ENCODE measurements around the gene VOPP1.

Gene VOPP1

DNA sequence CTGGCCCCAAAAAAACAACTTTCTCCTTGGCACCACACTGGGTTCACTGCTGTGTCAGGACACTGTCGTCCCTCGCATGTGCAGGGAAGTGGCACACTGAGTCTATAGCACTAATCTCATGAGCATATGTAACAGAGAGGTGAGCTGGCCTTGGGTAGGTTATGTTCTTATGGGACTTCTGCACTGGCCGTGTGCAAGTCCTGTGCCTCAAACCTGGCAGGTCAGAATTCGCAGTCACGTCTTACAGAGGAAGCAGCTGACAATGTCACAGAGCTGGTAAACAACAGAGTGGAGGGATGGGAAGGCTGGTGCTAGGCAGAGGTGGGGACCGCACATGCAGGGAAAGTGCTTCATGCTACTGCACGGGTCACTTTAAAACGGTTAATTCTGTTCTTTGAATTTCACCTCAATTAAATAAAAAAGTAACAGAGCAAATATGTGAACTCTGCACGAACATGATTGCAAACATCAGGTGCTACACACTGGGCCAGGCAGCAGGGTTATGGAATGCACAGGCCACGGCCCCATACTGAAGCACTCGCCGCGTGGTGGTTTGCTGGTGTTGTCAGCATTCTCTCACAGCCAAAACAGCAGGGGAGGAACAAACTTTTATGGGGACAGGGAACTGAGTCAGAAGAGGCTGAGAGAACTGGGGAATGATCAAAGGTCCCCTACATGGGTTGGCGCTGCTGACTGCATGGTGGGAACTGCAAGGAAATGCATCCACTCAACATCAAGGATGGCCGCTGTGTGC, 54.2 kb downstream of the VOPP1 start:
- DNase-seq (ENCODE audit: low read depth) = no peak
- no peak overlapping the region for H3K4me3 ChIP-seq (ENCODE audit: low read depth, low read length)
- TF ChIP-seq, protein P1, sequence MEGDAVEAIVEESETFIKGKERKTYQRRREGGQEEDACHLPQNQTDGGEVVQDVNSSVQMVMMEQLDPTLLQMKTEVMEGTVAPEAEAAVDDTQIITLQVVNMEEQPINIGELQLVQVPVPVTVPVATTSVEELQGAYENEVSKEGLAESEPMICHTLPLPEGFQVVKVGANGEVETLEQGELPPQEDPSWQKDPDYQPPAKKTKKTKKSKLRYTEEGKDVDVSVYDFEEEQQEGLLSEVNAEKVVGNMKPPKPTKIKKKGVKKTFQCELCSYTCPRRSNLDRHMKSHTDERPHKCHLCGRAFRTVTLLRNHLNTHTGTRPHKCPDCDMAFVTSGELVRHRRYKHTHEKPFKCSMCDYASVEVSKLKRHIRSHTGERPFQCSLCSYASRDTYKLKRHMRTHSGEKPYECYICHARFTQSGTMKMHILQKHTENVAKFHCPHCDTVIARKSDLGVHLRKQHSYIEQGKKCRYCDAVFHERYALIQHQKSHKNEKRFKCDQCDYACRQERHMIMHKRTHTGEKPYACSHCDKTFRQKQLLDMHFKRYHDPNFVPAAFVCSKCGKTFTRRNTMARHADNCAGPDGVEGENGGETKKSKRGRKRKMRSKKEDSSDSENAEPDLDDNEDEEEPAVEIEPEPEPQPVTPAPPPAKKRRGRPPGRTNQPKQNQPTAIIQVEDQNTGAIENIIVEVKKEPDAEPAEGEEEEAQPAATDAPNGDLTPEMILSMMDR (IDR thresholded peaks at IDR 0.05; ENCODE audit: control insufficient read depth, extremely low read depth, insufficient read depth) = no peak

DNA sequence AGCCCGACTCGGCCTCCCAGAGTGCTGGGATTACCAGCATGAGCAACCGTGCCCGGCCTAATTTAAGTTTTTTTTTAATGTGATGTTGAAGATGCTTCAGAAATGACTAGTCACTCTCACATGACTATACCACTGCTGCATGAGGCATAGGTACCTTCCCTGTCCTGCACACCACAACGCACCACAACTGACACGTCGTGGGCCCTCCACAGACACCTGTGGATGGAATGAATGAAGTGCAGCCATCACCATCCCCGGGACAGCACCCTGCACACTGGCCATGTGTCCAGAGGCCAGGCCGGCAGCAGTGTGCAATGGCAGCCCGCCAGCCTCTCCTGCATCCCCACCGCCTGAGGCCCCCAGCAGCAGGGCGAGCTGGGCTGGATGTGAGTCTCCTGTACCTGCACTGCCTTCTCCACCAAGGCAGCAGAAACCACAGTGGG, 55.1 kb downstream of the VOPP1 start:
- TF ChIP-seq, protein P1 (IDR thresholded peaks at IDR 0.05; ENCODE audit: control insufficient read depth, extremely low read depth, insufficient read depth) = no peak
- H3K4me3 ChIP-seq (ENCODE audit: low read depth, low read length) = no peak overlapping the region
- no peak for DNase-seq (ENCODE audit: low read depth)

DNA sequence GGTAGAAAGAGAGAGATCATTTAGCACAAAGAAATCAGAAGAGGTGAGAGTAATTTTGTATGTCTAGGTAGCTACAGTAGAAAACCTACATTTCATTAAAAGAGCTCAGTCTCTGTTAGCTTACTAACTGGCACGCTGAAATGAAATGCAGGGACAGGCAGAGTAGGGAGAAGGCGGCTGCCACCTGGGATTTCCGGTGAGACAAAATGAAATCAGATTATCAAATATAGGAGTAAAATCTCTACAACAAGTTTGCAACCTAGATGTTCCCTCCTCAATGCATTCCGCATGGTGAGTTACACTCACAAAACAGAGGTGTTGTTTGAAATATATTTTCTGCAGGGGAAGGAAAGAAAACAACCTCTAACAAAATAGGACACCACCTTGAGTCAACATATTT, 55.9 kb downstream of the VOPP1 start:
- TF ChIP-seq, protein P1 (IDR thresholded peaks at IDR 0.05; ENCODE audit: control insufficient read depth, extremely low read depth, insufficient read depth) = no peak
- DNase-seq (ENCODE audit: low read depth) = no peak
- no peak overlapping the region for H3K4me3 ChIP-seq (ENCODE audit: low read depth, low read length)

DNA sequence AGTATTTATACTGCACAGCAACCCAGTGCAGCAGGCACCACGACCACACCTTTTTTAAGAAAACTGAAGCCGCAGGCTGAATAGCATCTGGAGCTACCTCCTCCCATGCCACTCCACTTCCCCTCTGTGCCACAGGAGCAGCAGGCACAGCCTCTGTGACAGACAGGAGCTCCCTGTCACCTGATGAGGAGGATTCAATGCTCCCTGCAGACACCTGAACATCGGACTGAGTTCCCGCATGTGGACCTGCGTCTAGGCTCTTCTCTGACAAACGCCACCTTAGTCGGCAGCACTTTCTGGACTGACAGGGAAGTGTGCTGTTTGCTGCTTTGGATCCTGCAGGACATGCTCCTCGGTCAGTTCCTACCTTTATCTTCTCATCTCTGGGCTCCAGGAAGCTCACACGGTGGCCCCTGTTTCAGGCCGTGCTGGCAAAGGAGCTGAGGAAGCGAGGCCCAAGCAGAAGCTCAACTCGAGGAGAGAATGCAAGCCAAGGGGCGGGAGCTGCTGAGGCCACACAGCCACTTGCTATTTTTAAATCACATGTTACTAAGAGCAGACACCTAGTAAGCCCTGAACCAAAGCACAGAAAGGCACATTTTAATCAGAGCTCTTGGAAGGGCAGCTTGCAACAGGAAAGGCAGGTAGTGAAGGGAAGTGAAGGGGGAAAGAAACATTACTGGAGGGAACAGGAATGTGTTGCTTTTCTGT, 56.6 kb downstream of the VOPP1 start:
- DNase-seq (ENCODE audit: low read depth) = peak; percentile 65
- no peak overlapping the region for H3K4me3 ChIP-seq (ENCODE audit: low read depth, low read length)
- TF ChIP-seq, protein P1 (IDR thresholded peaks at IDR 0.05; ENCODE audit: control insufficient read depth, extremely low read depth, insufficient read depth) = no peak

DNA sequence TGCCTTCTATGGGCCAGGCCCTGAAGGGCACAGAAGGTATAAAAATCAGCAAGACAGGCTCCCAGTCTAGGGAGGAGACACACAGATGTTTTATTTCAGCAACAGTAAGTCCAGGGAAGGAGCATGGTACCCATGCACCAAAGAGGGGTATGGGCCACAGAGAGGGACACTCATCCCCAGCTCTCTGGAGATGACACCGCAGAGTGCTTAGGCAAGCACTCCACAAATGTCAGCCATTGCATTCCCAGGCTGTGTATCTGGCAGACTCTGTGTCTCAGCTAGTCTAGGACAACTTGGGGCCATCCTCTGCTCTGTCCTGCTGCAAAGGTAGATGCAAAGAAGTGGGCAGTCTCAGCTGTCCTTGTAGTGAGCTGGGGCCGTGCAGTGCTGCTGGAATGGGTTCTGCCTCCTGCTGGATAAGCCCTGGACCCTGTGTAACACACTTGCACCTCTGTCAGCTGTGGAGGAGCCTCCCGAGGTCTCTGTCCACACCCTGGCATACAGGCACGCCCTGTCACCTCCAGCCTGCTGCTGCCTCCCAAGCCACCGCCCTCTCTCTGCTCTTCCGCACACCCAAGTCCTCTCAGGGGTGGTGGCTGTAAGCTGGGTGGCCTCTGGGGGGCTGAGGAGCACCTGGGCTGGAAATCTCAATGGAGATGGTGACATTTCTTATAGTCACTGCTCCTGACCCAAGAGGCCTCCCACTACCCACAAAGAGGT, 57.6 kb downstream of the VOPP1 start:
- H3K4me3 ChIP-seq (ENCODE audit: low read depth, low read length) = no peak overlapping the region
- TF ChIP-seq, protein P1 (IDR thresholded peaks at IDR 0.05; ENCODE audit: control insufficient read depth, extremely low read depth, insufficient read depth) = no peak

DNA sequence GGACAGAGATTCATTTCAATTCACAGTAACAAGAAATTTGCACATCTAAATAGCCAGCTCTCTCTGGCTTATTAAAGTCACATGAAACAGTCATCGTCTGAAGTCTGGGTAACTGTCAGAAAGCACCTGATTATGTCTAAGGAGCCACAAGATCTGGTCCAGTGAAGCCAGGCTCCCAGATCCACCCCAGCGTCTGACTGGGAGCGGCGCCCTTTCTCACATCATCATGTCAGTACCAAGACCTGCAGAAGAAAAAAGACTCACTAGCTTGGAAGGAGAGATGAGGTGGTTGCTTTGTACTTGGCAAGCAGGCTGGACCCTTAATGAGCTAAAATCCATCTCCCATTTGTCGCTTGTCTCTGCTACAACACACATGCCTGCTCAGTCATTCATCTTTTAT, 58.4 kb downstream of the VOPP1 start:
- no peak overlapping the region for H3K4me3 ChIP-seq (ENCODE audit: low read depth, low read length)
- DNase-seq (ENCODE audit: low read depth) = no peak
- TF ChIP-seq, protein P1 (IDR thresholded peaks at IDR 0.05; ENCODE audit: control insufficient read depth, extremely low read depth, insufficient read depth) = no peak

More for the DNA sequence above, 57.6 kb downstream of the VOPP1 start:
- DNase-seq (ENCODE audit: low read depth) = no peak
